HEK293 (cell line): ENCODE data around the gene SEMA4C.
A peak's percentile ranks its signal among the peaks of the same experiment; 100 is the strongest.

Experiments
- CTCF ChIA-PET: fragments of 350-600 bp; formaldehyde crosslinking; extraction: SDS; loops from one replicate; lab custom pipeline; 2021; ENCODE audit warnings: antibody characterized with exemption; lab: Yijun Ruan, JAX
- POLR2A ChIA-PET: fragments of 300-600 bp; formaldehyde crosslinking; extraction: SDS; loops from one replicate; lab custom pipeline; 2020; ENCODE audit warnings: antibody characterized with exemption, inconsistent platforms; lab: Yijun Ruan, JAX
- H3K27ac ChIP-seq: fragments of 200-500 bp; sonication (Bioruptor generic); 2 replicates; pipeline ENCODE4 v1.5.1; 2014; ENCODE audit warnings: low read depth, low read length, control low read depth, inconsistent platforms; ENCODE audit errors: extremely low read depth
- H3K36me3 ChIP-seq, 2 experiments: fragments of 200-500 bp in 1 of 2; sonication (Bioruptor generic) in 1 of 2; 1 replicate in 1 of 2; 2 replicates in 1 of 2; pipeline ENCODE4 v1.5.1; 2014 to 2017; ENCODE audit warnings: inconsistent platforms in 2 of 2, low read length in 2 of 2; ENCODE audit not compliant: control insufficient read depth in 2 of 2, insufficient read depth in 1 of 2
- H3K4me1 ChIP-seq: fragments of 200-500 bp; sonication (Bioruptor generic); 2 replicates; pipeline ENCODE4 v1.5.1; 2014; ENCODE audit warnings: mild to moderate bottlenecking, low read length, inconsistent platforms; ENCODE audit not compliant: control insufficient read depth, insufficient read depth
- H3K4me3 ChIP-seq: 2 replicates; pipeline ENCODE4 v1.5.1; 2011; ENCODE audit warnings: low read depth, mild to moderate bottlenecking, control low read depth, low read length, moderate library complexity
- H3K9me3 ChIP-seq: fragments of 200-500 bp; sonication (Bioruptor generic); 2 replicates; pipeline ENCODE4 v1.5.1; 2014; ENCODE audit warnings: low read depth, low read length, inconsistent platforms; ENCODE audit not compliant: control insufficient read depth, insufficient read depth
- BCL11A ChIP-seq: fragments of 450-650 bp; formaldehyde crosslinking; IDR thresholded peaks from 2 replicates; pipeline ENCODE4 v1.5.1; 2016; ENCODE audit warnings: low read depth, missing biosample characterization, missing genetic modification characterization
- BCL6B ChIP-seq: fragments of 450-650 bp; formaldehyde crosslinking; IDR thresholded peaks from 2 replicates; pipeline ENCODE4 v1.5.1; 2017; ENCODE audit warnings: missing biosample characterization, missing genetic modification characterization
- GLI4 ChIP-seq: fragments of 450-650 bp; formaldehyde crosslinking; IDR thresholded peaks from 2 replicates; pipeline ENCODE4 v1.5.1; 2016; ENCODE audit warnings: missing biosample characterization, missing genetic modification characterization
- HOXC10 ChIP-seq: sonication (generic); formaldehyde crosslinking; IDR thresholded peaks from 2 replicates; pipeline ENCODE4 v1.8.1; 2023; ENCODE audit warnings: mild to moderate bottlenecking, missing genetic modification reagents
- HOXD13 ChIP-seq: sonication (generic); formaldehyde crosslinking; IDR thresholded peaks from 2 replicates; pipeline ENCODE4 v1.8.0; 2022; ENCODE audit warnings: missing genetic modification reagents, borderline replicate concordance
- IKZF3 ChIP-seq: fragments of 450-650 bp; IDR thresholded peaks from 2 replicates; pipeline ENCODE4 v1.5.0; 2018; ENCODE audit warnings: missing biosample characterization, mild to moderate bottlenecking, missing genetic modification characterization, moderate library complexity
- KLF16 ChIP-seq: fragments of 450-650 bp; formaldehyde crosslinking; IDR thresholded peaks from 2 replicates; pipeline ENCODE4 v1.5.1; 2017; ENCODE audit warnings: missing biosample characterization, missing genetic modification characterization
- RBAK ChIP-seq: fragments of 450-650 bp; formaldehyde crosslinking; IDR thresholded peaks from 2 replicates; pipeline ENCODE4 v1.5.1; 2016; ENCODE audit warnings: missing biosample characterization, missing genetic modification characterization
- REPIN1 ChIP-seq: fragments of 450-650 bp; formaldehyde crosslinking; IDR thresholded peaks from 2 replicates; pipeline ENCODE4 v1.5.1; 2017; ENCODE audit warnings: missing biosample characterization, missing genetic modification characterization, low read depth
- REST ChIP-seq: fragments of 450-650 bp; formaldehyde crosslinking; IDR thresholded peaks from 2 replicates; pipeline ENCODE4 v1.5.1; 2016; ENCODE audit warnings: missing biosample characterization, missing genetic modification characterization
- ZBTB11 ChIP-seq: fragments of 450-650 bp; formaldehyde crosslinking; conservative IDR thresholded peaks from 2 replicates; pipeline ENCODE4 v1.5.1; 2016; ENCODE audit warnings: low read depth, missing biosample characterization, missing genetic modification characterization
- ZBTB17 ChIP-seq: fragments of 450-650 bp; formaldehyde crosslinking; IDR thresholded peaks from 2 replicates; pipeline ENCODE4 v1.5.1; 2016; ENCODE audit warnings: missing biosample characterization, missing genetic modification characterization
- ZBTB20 ChIP-seq: fragments of 450-650 bp; formaldehyde crosslinking; IDR thresholded peaks from 2 replicates; pipeline ENCODE4 v1.5.1; 2016; ENCODE audit warnings: missing biosample characterization, missing genetic modification characterization
- ZBTB26 ChIP-seq: fragments of 450-650 bp; formaldehyde crosslinking; optimal IDR thresholded peaks from 2 replicates; pipeline ENCODE3; 2016; ENCODE audit warnings: missing biosample characterization, mild to moderate bottlenecking, missing genetic modification characterization
- ZFP37 ChIP-seq: fragments of 450-650 bp; formaldehyde crosslinking; IDR thresholded peaks from 2 replicates; pipeline ENCODE4 v1.5.1; 2016; ENCODE audit warnings: missing biosample characterization, missing genetic modification characterization
- ZFP69B ChIP-seq: fragments of 450-650 bp; formaldehyde crosslinking; IDR thresholded peaks from 2 replicates; pipeline ENCODE4 v1.5.1; 2016; ENCODE audit warnings: missing biosample characterization, missing genetic modification characterization
- ZNF138 ChIP-seq: fragments of 450-650 bp; formaldehyde crosslinking; IDR thresholded peaks from 2 replicates; pipeline ENCODE4 v1.5.1; 2016; ENCODE audit warnings: missing biosample characterization, missing genetic modification characterization, borderline replicate concordance
- ZNF16 ChIP-seq: fragments of 450-650 bp; formaldehyde crosslinking; IDR thresholded peaks from 2 replicates; pipeline ENCODE4 v1.5.1; 2016; ENCODE audit warnings: low read depth, missing biosample characterization, missing genetic modification characterization
- ZNF169 ChIP-seq: fragments of 450-650 bp; formaldehyde crosslinking; IDR thresholded peaks from 2 replicates; pipeline ENCODE4 v1.5.1; 2016; ENCODE audit warnings: missing biosample characterization, missing genetic modification characterization
- ZNF214 ChIP-seq: fragments of 450-650 bp; formaldehyde crosslinking; IDR thresholded peaks from 2 replicates; pipeline ENCODE4 v1.5.1; 2017; ENCODE audit warnings: missing biosample characterization, mild to moderate bottlenecking, missing genetic modification characterization, borderline replicate concordance
- ZNF501 ChIP-seq: fragments of 450-650 bp; formaldehyde crosslinking; IDR thresholded peaks from 2 replicates; pipeline ENCODE4 v1.5.1; 2016; ENCODE audit warnings: missing biosample characterization, missing genetic modification characterization
- ZNF510 ChIP-seq: fragments of 450-650 bp; formaldehyde crosslinking; IDR thresholded peaks from 2 replicates; pipeline ENCODE4 v1.5.1; 2018; ENCODE audit warnings: mild to moderate bottlenecking, missing genetic modification characterization, missing biosample characterization; ENCODE audit not compliant: insufficient replicate concordance
- ZNF521 ChIP-seq: fragments of 450-650 bp; formaldehyde crosslinking; IDR thresholded peaks from 2 replicates; pipeline ENCODE4 v1.5.1; 2017; ENCODE audit warnings: missing biosample characterization, mild to moderate bottlenecking, missing genetic modification characterization
- ZNF529 ChIP-seq: fragments of 450-650 bp; formaldehyde crosslinking; IDR thresholded peaks from 2 replicates; pipeline ENCODE4 v1.5.1; 2017; ENCODE audit warnings: missing genetic modification characterization, missing biosample characterization; ENCODE audit not compliant: insufficient replicate concordance
- ZNF548 ChIP-seq: fragments of 450-650 bp; formaldehyde crosslinking; IDR thresholded peaks from 2 replicates; pipeline ENCODE4 v1.5.1; 2016; ENCODE audit warnings: missing biosample characterization, missing genetic modification characterization
- ZNF549 ChIP-seq: fragments of 450-650 bp; IDR thresholded peaks from 2 replicates; pipeline ENCODE4 v1.5.1; 2018; ENCODE audit warnings: missing biosample characterization, missing genetic modification characterization, mild to moderate bottlenecking, inconsistent platforms, moderate library complexity
- ZNF76 ChIP-seq: fragments of 450-650 bp; formaldehyde crosslinking; IDR thresholded peaks from 2 replicates; pipeline ENCODE4; 2016; ENCODE audit warnings: low read depth, missing biosample characterization, missing genetic modification characterization, borderline replicate concordance
- ZNF792 ChIP-seq: fragments of 450-650 bp; formaldehyde crosslinking; IDR thresholded peaks from 2 replicates; pipeline ENCODE4 v1.5.1; 2016; ENCODE audit warnings: missing biosample characterization, missing genetic modification characterization
- ZSCAN23 ChIP-seq: fragments of 450-650 bp; formaldehyde crosslinking; IDR thresholded peaks from 2 replicates; pipeline ENCODE4 v1.5.1; 2016; ENCODE audit warnings: missing biosample characterization, missing genetic modification characterization

Gene SEMA4C

GRCh38 chr2:96815326-96816126 is 54.4 kb downstream of the SEMA4C start:
- Histone ChIP-seq H3K36me3 (peaks cover 6 to 41% of the 10 kb centered on the region in 2 experiments; a peak in 2 of 3 replicates), H3K4me1 (peaks cover 15% of the 10 kb centered on the region), H3K27ac (peak overlapping the region; percentile 50; the same call in 1 of the 2 replicates), H3K4me3 (peak overlapping the region; percentile 75), H3K9me3 (no peaks in the 10 kb centered on the region)
- POLR2A ChIA-PET, result interaction anchor here (0.5 to 1.7 kb wide), 12 partner anchors 18 to 275 kb away, joined by 3 to 7 read pairs (median 4); partner anchors contain the start of genes ANKRD39, CNNM4 and KANSL3
- CTCF ChIA-PET, result interaction anchor here (0.6 to 1.1 kb wide), 6 partner anchors 9 to 57 kb away, joined by 3 to 4 read pairs (median 4); no protein-coding TSS in a partner anchor
- no peak for TF ChIP-seq ZNF510
- no peak for TF ChIP-seq ZNF169
- 0 out of 2 replicates have a peak, but pooled peaks have one; percentile 16 for TF ChIP-seq ZNF501 (tag by site-specific recombination)
- no peak for TF ChIP-seq ZNF138 (tag by site-specific recombination)
- TF ChIP-seq REST (tag by site-specific recombination), result peak; percentile 62; the same call in 1 of the 2 replicates
- no peak for TF ChIP-seq HOXD13 (CRISPR knock-in tag)
- TF ChIP-seq HOXC10, result no peak
- TF ChIP-seq BCL11A (tag by site-specific recombination), result no peak
- no peak for TF ChIP-seq ZNF214 (tag by site-specific recombination)
- TF ChIP-seq BCL6B (tag by site-specific recombination), result no peak
- no peak for TF ChIP-seq ZFP37 (tag by site-specific recombination)
- TF ChIP-seq ZNF549, result no peak
- peak; percentile 38; the same call in 1 of the 2 replicates for TF ChIP-seq ZBTB20 (tag by site-specific recombination)
- TF ChIP-seq ZNF529 (tag by site-specific recombination), result no peak
- peak; percentile 70 for TF ChIP-seq ZBTB17 (tag by site-specific recombination)
- TF ChIP-seq ZNF548 (tag by site-specific recombination), result no peak
- TF ChIP-seq ZSCAN23 (tag by site-specific recombination), result no peak
- no peak for TF ChIP-seq ZNF16 (tag by site-specific recombination)
- TF ChIP-seq ZFP69B (tag by site-specific recombination), result no peak
- no peak for TF ChIP-seq REPIN1
- TF ChIP-seq RBAK (tag by site-specific recombination), result no peak
- TF ChIP-seq ZNF76 (tag by site-specific recombination), result no peak
- no peak for TF ChIP-seq ZBTB11 (tag by site-specific recombination)
- peak; percentile 70 for TF ChIP-seq IKZF3 (tag by site-specific recombination)
- TF ChIP-seq ZBTB26 (tag by site-specific recombination), result peak; percentile 71
- no peak for TF ChIP-seq KLF16 (tag by site-specific recombination)
- no peak for TF ChIP-seq ZNF792 (tag by site-specific recombination)
- TF ChIP-seq ZNF521, result no peak
- no peak for TF ChIP-seq GLI4 (tag by site-specific recombination)
